ENCODE results near the gene PTGER3.

The PTGER3 gene

DNA sequence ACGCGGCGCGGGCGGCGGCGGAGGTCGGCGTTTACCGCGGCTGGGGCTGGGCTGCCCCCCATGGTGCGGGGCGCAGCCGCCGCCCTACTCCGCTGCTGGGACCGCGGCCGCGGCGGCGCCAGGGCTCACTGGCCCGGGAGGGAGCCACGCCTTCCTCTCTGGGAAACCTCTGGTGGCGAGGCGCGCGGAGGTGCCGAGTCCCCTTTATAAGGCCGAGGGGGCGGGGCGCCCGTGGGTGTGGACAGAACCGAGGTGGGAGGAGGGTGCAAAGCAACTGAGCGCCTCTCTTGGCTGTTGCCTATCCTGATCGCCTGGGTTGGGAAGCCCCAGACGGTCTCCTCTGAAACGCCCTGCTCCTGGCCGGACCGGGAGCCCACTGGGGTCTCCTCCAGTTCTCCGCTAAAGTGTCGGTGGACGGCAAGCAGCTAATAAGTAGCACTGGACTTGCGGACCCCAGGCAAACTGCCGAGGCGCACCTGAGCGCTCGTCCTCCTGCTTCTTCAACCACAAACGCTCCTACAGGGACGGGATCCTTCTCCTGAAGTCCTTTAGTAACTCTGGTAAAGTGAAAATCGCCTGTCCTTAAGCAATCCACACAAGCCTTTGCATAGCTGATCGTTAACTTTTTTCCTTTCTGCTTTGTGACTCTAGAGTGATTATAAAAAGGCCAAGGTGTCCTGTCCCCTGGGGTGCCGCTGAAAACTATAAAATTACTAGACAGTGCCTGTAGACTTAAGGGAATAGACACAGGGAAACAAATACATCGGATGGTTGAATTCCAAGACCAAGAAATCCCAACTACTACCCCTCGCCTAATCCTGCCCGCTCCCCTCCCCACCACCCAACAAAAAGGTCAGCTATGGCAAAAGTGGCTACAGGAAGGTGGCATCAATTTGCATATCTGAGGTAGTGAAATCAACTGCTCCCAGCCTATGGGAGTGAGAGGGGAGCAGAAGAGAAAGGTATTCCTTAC lies at the start of gene PTGER3:
TSS of gene PTGER3 (minus strand) at position 182 of the 973 bp plus-strand sequence. CDS start 239 bp downstream, outside the sequence.
- peak; percentile 32 for DNase-seq

DNA sequence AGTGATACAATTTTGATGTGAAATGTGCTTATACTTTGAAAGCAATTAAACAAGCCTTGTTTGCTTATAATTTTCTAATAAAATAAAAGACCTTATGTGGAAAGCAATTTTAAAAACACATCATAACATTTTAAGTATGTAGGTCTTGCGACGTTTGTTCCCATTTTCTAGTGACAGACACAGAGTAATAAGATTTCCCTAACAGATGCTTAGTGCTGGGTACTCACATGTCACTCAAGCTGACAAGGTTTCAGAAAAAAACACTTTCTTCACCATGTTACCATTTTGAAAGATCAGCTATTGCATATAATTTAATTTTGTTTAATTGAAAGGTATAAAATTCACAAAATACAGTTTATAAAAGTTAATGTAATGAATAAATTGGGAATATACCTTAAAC lies 47.3 kb upstream of the PTGER3 start:
- DNase-seq: no peak

DNA sequence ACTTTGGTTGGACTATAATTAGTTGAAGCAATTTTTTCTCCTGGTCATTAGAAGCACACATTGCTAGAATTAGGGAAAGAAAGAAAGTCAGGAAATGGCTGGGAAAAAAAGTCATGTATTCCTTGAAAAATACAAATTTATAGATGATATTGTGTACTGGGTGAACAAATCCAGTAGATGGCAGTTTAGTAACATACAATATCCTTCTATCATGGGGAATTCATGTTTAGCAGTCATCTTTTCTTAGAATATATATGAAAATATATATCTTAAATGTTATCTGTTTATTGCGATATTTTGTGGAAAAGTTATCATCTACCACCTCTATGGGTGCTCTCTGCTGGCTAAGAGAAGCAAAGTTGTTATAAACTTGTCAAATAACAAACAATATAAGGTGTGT lies 46.3 kb upstream of the PTGER3 start:
- peak; percentile 1 for DNase-seq

DNA sequence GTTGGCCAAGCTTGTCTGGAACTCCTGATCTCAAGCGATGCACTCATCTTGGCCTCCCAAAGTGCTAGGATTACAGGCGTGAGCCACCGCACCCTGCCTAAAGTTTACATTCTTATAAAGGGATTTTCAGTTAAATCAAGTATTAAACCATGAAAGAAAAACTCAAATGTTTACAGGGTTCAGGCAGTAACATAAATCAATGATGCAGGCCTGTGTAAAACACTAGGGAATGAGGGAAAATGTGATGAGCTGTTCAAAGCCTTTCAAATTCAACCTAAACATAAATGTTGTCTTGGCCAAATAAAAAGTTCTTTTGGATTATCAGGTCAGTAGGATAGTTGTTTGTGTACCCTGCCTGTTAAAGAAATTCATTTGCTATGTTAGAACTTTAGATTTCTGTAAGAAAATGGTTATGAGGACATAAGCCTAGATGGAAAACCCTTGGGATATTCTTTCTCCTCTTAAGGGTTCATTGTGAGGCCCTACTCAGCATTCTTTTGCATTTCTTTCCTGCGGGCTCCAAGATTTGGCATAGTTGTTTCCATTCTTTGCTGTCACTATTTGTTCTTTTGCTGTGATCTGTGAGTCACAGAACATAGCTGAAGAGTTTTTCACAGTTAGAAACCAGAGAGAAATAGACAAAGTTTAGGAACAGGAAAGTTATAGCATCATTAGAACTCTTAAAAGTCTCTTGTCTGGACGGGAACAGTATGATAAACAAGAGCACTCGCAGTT lies 42.1 kb upstream of the PTGER3 start:
- no peak for DNase-seq

DNA sequence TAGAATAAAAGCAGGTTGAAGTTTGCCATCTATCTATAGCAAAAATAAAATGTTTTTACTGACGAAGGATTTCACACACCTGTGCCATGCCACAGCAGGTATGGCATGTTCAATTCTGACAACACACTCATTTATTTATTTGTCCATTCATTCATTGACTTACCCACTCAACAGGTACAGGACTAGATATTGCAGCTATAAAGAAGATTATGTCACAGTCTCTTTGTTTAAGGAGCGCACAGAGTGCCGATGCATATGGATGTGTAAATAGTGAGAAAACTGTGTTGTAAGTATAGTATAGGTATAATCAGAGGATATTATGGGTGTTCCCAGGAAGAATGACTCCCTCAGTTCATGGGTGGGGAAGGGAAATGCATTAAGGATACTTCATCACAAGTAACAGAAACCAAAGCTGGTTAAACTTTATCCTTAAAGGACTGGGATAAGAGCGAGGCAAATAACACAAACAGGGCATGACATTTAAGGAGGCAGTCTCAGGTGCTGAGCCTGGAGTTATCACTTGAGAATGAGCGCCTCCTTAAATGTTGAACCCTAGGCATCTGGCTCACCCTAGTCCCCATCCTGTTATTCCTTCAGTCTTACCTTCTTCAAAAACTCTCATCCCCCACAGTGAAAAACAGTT lies 41.1 kb upstream of the PTGER3 start:
- DNase-seq: no peak

DNA sequence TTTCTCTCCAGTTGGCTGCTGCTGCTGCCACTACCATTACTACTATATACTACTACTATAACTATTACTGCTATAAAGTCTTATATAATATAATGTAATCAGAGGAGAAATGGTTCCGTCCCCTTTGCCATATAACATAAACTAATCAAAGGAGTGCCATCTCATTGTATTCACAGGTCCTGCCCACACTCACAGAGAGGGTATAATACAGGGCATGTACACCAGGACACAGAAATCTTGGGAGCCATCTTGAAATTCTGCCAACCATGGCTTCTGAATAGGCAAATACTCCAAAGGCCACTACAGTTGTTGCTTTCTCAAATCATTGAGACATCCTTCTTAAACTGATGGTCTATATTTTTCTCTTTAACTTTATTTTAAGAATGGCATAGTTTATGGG lies 40.1 kb upstream of the PTGER3 start:
- DNase-seq: no peak

DNA sequence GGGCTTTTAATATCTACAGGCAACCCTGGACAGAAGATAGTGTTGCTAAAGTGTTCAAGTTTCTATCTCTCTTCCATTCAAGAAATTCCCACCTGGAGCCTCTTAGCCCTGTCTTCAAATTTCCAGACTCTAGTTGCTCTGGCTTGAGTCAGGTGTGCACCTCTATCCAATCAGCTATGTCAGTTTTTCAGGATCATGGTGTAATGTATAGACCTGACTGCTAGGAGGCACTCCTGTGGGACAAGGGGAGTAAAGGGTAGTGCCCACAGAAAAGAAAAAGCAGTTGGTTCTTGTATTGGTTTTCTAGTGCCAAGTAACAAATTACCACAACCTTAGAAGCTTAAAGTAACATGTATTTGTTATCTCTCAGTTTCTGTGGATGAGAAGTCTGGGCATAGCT lies 39.4 kb upstream of the PTGER3 start:
- no peak for DNase-seq

DNA sequence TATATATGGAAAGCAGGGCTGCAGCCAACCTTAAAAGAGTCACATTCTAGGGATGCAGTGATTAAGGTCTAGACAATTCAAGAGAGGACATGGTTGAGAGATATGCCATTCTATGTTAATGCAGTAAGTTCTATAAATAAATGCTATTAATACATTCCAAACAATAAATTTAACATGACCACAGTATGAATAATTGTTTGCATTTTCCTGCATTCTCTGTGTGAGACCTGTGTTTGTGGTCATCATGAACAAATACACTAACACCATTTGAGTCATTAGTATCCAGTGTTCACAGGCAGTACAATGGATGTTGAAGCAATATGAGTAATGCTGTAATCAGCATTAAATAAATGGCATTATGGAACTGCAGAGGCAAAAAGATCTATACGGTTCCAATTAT lies 38.7 kb upstream of the PTGER3 start:
- no peak for DNase-seq

DNA sequence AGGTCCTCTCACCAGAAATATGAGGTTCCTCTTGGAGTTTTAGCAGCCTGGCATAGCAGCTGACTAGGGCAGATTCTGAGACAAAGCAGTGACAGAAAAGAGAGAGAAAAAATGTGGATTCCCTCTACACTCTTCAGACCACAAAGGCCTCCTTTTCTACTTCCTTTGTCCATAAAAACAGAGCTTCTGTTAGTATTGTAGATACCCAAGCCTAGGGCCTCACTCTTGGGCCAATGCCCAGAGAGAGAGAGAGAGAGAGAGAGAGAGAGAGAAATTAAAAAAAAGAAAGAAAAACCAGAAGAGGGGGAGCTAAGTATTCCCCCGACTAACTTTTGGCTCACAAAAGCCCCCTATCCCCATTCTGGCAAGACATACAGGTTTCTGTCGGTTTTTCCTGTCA lies 35.7 kb upstream of the PTGER3 start:
- DNase-seq: no peak

DNA sequence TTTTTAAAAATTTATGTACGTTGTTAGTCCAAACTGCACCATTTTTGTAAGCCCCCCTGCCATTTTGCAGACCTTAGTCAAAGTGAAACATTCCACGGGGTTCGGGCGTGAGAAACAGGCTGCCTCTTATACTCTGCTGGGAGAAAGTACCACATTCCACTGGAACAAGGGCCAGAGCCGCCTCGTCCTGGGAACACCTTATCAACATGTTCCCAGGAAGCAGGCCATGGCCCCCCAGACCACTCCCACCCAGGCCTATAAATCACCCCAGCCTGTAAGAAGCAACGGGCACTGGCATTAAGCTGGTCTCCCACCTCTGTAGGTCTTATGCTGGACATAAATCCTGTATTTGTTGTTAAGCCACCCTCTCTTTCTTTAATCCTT lies 34.1 kb upstream of the PTGER3 start:
- no peak for DNase-seq

DNA sequence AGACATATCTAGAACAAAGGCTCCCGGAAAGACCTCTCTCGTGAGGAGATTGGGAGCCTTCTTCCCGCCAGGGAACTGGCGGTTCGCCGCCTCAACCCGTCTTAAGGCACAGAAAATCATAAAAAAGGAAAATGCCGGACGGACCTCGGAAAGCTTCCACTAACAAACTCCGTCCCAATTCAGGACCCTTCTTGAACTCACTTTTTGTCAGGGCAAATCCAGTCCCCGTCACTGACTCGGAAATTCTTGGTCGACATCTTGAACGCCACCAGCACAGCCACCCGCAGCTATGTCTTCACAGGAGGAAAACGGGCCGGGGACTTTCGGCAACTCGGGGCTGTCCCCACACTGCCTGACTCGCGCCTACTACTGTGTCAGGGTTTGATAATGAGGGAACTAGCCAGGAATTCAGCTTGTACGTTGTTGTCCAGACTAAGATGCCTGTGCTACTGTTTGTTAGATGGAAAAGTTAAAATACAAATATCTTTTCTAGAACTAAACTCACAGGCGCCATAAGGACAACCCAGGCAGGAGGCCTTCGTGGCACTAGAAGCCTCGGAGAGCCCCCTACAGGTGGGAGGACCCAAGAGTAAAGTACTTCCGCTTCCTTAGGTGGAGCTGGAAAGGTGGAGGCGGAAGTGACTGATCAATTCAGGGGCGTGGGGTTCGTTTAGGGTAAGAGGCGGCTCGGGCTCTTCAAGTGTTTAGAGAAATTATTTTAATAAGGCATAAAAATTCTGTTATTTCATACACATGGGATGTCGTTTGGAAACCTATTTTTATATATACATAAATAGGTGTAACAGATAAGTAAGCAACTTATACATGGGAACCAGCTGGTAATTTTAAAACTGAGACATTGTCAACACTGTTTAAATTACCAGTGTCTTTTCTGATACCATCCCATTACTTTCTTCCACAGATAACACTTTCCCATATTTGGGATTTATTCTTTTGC lies 33.4 kb upstream of the PTGER3 start, which contains the start of gene ZRANB2:
TSS of gene ZRANB2 (minus strand) at position 297 of the 958 bp plus-strand sequence. CDS start at position 257, 40 bp downstream.
- peak; percentile 97 for DNase-seq

DNA sequence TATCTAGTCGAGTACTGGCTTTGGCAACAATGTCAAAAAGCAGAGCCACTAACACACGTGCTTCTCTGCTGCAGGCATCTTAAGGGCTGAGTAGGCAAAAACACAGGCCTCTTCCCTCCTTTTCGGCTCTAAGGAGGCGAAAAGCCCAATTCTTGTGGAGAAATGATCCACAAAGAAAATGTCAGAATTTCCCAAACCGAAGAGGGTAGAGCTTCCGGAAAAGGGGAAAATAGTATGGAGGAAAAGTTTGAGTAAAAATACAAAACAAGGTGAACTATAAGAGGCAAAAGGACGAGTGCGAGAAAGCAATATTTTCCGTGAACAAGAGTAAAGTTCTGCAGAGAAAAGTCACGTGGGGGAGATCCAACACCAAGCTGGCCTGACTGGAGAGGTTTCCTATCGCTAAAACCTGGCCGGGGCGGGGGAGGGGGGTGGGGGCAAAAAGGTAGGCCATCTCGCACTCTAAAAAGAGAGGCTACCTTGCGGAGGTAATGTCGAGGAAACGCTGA lies 32.7 kb upstream of the PTGER3 start:
- DNase-seq: peak; percentile 36

DNA sequence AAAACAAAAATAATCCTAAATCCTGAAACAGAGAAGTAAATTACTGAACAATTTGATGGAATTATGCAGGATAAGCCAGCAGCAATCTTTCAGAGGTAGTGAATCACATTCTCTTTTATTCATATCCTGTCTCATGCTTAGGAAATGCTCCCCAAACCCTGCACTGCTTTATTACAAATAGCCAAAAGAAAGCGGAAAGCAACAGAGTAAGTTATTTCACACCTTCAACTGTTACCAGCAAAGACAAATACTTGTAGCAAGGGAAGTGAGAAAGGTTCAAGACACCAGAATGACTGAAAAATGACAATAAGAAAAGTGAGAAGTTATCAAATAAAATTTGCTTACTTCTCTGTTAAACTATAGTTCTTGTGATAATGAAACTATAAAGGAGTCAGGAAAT lies 27.1 kb upstream of the PTGER3 start:
- no peak for DNase-seq

DNA sequence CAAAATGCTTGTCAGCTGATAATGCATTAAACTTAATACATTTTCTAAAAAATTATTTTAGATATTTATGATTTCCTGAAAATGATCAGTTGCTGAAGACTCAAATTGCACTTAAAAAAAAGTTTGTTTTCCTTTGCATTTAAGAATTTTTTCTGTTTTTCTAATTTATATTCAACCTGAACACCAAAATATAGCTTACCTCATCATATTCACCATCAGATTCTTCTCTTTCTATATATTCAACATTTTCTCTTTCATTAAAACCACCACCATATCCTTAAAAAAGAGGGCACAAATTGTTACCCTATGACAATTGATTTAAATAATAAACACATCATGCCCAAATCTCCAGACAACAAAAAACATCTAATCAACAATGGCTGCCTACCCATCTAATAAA lies 24.7 kb upstream of the PTGER3 start:
- DNase-seq: no peak

DNA sequence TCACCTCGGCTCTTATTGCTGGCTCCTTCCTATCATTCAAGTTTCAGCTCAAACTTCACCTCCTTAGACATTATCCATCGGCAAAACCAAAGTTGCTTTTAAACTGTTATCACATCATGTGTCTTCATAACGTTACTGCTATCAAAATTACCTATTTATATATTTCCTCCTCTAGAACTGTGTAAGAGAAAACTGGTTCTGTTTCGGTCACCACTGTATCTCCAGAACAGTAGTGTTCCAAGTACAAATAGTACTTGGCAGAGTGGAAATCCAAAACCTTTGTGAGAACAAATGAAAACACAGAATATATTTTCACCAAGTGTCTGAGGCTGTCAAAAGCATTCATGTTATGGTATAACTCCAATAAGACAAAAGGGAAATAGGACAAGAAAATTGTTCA lies 24.1 kb upstream of the PTGER3 start:
- no peak for DNase-seq

DNA sequence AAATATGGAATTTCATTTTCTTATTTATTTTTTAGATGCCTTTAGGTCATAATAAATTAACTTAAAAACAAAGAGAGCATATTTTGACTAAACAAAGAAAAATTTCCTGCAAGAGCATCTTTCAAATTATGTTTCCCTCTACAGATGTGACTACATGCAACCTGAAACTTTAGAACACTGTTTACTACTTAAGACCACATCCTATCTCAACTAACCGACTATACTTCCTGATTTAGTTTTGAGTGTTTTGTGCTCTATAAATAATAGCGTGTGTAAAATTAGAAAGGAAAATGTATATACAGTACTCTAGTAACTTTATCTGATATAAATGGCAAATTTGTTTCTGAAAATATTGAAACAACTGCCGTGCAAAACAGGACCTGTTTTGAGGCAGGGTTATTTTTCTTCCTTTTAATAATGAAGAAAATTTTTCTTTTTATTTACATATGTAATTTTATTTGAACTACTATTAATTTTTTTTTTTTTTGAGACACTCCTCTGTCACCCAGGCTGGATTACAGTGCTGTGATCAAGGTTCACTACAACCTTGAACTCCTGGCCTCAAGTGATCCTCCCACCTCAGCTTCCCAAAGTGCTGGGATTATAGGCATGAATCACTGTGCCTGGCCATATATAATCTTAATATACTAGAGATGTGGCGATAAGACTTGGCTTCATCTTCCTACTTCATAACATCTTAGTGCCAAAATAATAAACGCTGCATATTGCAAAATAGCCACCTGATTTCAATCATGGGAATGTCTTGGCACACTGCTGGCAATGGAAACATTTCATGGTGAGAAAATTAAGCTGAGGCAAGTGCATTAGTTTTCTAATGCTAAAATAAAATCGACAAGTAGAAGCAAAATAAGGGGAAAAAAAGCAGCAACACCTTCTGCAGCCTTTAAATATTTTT lies 21.0 kb upstream of the PTGER3 start:
- DNase-seq: no peak

DNA sequence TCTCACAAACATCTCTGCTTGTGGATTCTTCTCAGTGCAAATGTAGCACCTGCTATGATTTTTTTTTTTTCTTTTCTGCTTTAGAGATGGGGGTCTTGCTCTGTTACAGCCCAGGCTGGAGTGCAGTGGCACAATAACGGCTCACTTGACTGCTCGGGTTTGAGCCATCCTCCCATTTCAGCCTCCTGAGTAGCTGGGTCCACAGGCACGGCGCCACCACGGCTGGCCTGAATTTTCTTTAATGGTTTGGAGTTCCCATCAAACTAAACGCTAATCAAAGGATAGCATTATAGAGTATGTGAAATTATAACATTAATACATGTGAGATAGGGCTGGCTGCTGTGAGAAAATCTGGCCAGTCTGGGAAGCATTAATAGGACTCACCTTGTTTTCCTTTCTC lies 7.2 kb upstream of the PTGER3 start:
- no peak for DNase-seq

DNA sequence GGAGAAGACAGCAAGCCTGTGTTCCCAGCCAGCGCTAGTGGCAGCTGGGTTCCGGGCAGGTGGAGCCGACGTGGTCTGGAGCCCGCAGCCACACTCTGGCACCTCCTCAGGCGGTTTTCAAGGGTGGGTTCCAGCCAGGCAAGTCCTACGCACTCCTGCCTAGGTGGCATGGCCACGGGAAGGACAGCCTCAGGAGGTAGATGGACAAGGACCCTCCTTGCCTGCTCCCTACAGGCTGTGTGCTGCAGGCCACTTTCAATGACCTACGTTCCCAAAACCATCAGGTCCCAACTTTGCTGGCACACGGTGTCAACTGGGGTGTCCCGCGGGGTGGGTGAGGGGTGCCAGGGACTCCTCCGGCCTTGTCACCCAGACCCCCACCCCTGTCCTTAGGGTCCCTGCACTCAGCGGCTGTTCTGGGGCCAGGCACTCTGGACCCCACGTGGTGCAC lies 6.7 kb upstream of the PTGER3 start:
- DNase-seq: no peak

DNA sequence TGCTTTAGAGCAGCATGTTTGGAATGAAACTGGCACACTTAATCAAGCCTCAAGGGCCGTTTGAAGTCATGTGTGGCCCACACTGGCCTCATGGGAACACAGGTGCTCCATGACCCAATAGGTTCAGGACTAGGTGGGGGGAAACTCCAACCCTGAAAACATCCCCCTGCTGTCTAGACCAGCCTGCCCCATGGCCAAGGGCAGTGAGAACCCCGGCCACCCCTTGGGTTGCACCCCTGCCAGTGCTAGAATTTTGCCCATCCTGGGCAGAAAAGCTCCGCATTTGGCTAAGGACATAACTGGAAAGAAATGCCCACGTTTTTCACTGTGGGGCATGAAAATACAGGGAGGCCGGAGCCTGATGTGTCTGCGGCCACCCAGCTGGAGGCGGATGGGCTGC lies 6.1 kb upstream of the PTGER3 start:
- no peak for DNase-seq

DNA sequence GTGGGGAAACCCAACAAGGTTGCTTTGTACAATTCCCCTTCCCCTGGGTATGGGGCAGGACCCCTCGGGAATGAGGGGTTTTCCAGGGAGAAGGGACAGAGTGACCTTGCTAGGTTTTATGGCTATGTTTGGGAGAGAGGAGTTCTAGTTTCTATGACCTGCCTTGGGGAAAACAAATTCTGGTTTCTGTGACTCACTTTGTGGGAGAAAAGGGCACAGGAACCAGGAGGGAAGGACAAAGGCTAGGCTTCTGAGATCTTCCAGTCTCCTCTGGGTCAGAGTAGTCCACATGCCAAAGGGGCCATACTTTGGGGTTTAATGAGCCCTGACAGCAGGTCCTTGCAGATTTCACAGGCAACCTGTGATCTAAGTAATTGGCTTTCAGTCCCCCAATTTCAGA lies 5.5 kb upstream of the PTGER3 start:
- no peak for DNase-seq

Measured in inflammatory macrophage treated with lipopolysaccharide for 4 hours (primary cell).